Measurements from ENCODE around the gene MIP. TPM values are rescaled to one million over a fixed set of nuclear protein-coding genes. Genes with fewer than 3 reads are reported as not detected.
"Not testable (repeated sequence)": the region's sequence is repeated elsewhere in the genome, so short reads cannot be mapped to it uniquely, and the experiment has no call there.

MIP gene
- total RNA-seq, 1 experiment from 2014 or later: not detected

GRCh38 chr12:56450241-56450640 is 4.2 kb downstream of the MIP start:
- CTCF ChIA-PET: interaction anchor here (0.6 kb wide), 1 partner anchor 54 kb away, joined by 4 read pairs; no protein-coding TSS in a partner anchor
- Histone ChIP-seq H3K4me3 (ENCODE audit: low read depth, low read length, poor library complexity, severe bottlenecking) (no peak overlapping the region), H3K9me3 (ENCODE audit: low read depth, low read length, poor library complexity, severe bottlenecking) (no peaks in the 10 kb centered on the region), H3K27ac (ENCODE audit: low read depth, low read length, poor library complexity, severe bottlenecking) (no peak overlapping the region), H3K36me3 (ENCODE audit: insufficient read depth, low read length, poor library complexity, severe bottlenecking) (no peaks in the 10 kb centered on the region), H3K27me3 (replicated peaks; ENCODE audit: insufficient read depth, low read depth, low read length, poor library complexity) (no peaks in the 10 kb centered on the region), H3K4me1 (ENCODE audit: insufficient read depth, low read length, poor library complexity, severe bottlenecking) (peaks cover 8% of the 10 kb centered on the region)
- BruUV-seq (replicated peaks): no TSS peak
- DNase-seq (ENCODE audit: low spot score): no peak
- intact Hi-C loops (cut with micrococcal nuclease; ENCODE audit: unreplicated experiment): no loop called here
- TF ChIP-seq CTCF (conservative IDR thresholded peaks at IDR 0.05; ENCODE audit: low read depth, low read length): no peak
- no peak for TF ChIP-seq EZH2 (IDR thresholded peaks at IDR 0.05; ENCODE audit: borderline replicate concordance, low read depth, low read length, poor library complexity, severe bottlenecking)
- POLR2A ChIA-PET (ENCODE audit: low non-redundant PET): interaction anchor here (0.6 kb wide), 1 partner anchor 27 kb away, joined by 15 read pairs; no protein-coding TSS in a partner anchor

GRCh38 chr12:56449622-56449984 is 4.9 kb downstream of the MIP start:
- no peak for DNase-seq (ENCODE audit: low spot score)
- TSS peak; percentile 98 for BruUV-seq (replicated peaks)
- CTCF ChIA-PET: interaction anchor here (0.9 kb wide), 1 partner anchor 15 kb away, joined by 4 read pairs; no protein-coding TSS in a partner anchor
- H3K27me3 ChIP-seq (replicated peaks; ENCODE audit: insufficient read depth, low read depth, low read length, poor library complexity): no peaks in the 10 kb centered on the region
- POLR2A ChIA-PET (ENCODE audit: low non-redundant PET): no interaction called here
- no peaks in the 10 kb centered on the region for H3K36me3 ChIP-seq (ENCODE audit: insufficient read depth, low read length, poor library complexity, severe bottlenecking)
- H3K9me3 ChIP-seq (ENCODE audit: low read depth, low read length, poor library complexity, severe bottlenecking): no peaks in the 10 kb centered on the region
- peak overlapping the region; percentile 61 for H3K4me3 ChIP-seq (ENCODE audit: low read depth, low read length, poor library complexity, severe bottlenecking)
- peaks cover 8% of the 10 kb centered on the region for H3K4me1 ChIP-seq (ENCODE audit: insufficient read depth, low read length, poor library complexity, severe bottlenecking)
- peak overlapping the region; percentile 95 for H3K27ac ChIP-seq (ENCODE audit: low read depth, low read length, poor library complexity, severe bottlenecking)
- TF ChIP-seq CTCF (conservative IDR thresholded peaks at IDR 0.05; ENCODE audit: low read depth, low read length): no peak
- TF ChIP-seq EZH2 (IDR thresholded peaks at IDR 0.05; ENCODE audit: borderline replicate concordance, low read depth, low read length, poor library complexity, severe bottlenecking): no peak
- intact Hi-C loops (cut with micrococcal nuclease; ENCODE audit: unreplicated experiment): no loop called here

- peak within 1 kb of the TSS; percentile 95 for H3K27ac ChIP-seq (ENCODE audit: low read depth, low read length, poor library complexity, severe bottlenecking)
- H3K27me3 ChIP-seq (replicated peaks; ENCODE audit: insufficient read depth, low read depth, low read length, poor library complexity): no peaks in the 10 kb centered on the region
- H3K36me3 ChIP-seq (ENCODE audit: insufficient read depth, low read length, poor library complexity, severe bottlenecking): no peaks in the 10 kb centered on the region
- peak within 1 kb of the TSS; percentile 61 for H3K4me3 ChIP-seq (ENCODE audit: low read depth, low read length, poor library complexity, severe bottlenecking)
- DNase-seq (ENCODE audit: low spot score): peak; percentile 96
- H3K4me1 ChIP-seq (ENCODE audit: insufficient read depth, low read length, poor library complexity, severe bottlenecking): peaks cover 8% of the 10 kb centered on the region
- ChIA-PET POLR2A (ENCODE audit: low non-redundant PET) (interaction anchor here (0.6 kb wide), 1 partner anchor 108 kb away, joined by 4 read pairs; no protein-coding TSS in a partner anchor), CTCF (interaction anchor here (0.9 kb wide), 1 partner anchor 15 kb away, joined by 4 read pairs; no protein-coding TSS in a partner anchor)
- TF ChIP-seq CTCF (conservative IDR thresholded peaks at IDR 0.05; ENCODE audit: low read depth, low read length): no peak
- no peak for TF ChIP-seq EZH2 (IDR thresholded peaks at IDR 0.05; ENCODE audit: borderline replicate concordance, low read depth, low read length, poor library complexity, severe bottlenecking)
- no peaks in the 10 kb centered on the region for H3K9me3 ChIP-seq (ENCODE audit: low read depth, low read length, poor library complexity, severe bottlenecking)
- BruUV-seq (replicated peaks): TSS peak; percentile 79
- intact Hi-C loops (cut with micrococcal nuclease; ENCODE audit: unreplicated experiment): no loop called here
Measured at GRCh38 chr12:56448860-56449621, 5.4 kb downstream of the MIP start, which contains the start of gene TIMELESS. TIMELESS (minus strand) TSS chr12:56449426; CDS start chr12:56434170, 15,256 bp downstream.

- H3K4me1 ChIP-seq (ENCODE audit: insufficient read depth, low read length, poor library complexity, severe bottlenecking); intact Hi-C loops (cut with micrococcal nuclease; ENCODE audit: unreplicated experiment); POLR2A ChIA-PET (ENCODE audit: low non-redundant PET); H3K4me3 ChIP-seq (ENCODE audit: low read depth, low read length, poor library complexity, severe bottlenecking); H3K36me3 ChIP-seq (ENCODE audit: insufficient read depth, low read length, poor library complexity, severe bottlenecking); DNase-seq (ENCODE audit: low spot score); BruUV-seq (replicated peaks); H3K27ac ChIP-seq (ENCODE audit: low read depth, low read length, poor library complexity, severe bottlenecking); CTCF ChIA-PET; H3K27me3 ChIP-seq (replicated peaks; ENCODE audit: insufficient read depth, low read depth, low read length, poor library complexity); H3K9me3 ChIP-seq (ENCODE audit: low read depth, low read length, poor library complexity, severe bottlenecking): not testable (repeated sequence)
Measured at GRCh38 chr12:56443208-56443607, 11.2 kb downstream of the MIP start.
